ENCODE data around the gene TMED8. TPM values are rescaled to one million over a fixed set of nuclear protein-coding genes. Genes with fewer than 3 reads are reported as not detected.

The TMED8 gene
- total RNA-seq, 1 experiment from 2014 or later: 21.2 TPM

DNA sequence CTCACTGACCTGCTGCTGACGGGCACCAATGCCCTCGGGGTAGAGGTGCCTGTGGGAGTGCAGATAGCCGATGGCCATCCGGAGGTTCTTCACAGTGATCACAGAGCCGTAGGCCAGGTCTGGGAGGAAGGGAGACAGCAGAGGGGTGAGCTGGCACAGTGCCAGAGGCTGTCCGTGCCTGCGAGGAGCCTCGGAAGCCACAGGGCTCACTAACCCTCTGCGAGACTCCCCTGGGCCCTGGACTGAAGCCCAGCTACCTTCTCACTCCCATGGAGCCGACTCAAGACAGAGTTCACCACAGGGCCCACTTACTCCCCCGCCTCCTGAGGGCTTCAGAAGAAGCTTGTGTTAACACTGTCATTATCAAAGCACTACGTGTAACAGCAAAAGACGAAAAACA, 80.7 kb downstream of the TMED8 start (continued):
- no peak for TF ChIP-seq ELF1 (IDR thresholded peaks at IDR 0.05; ENCODE audit: borderline replicate concordance, low read depth)

DNA sequence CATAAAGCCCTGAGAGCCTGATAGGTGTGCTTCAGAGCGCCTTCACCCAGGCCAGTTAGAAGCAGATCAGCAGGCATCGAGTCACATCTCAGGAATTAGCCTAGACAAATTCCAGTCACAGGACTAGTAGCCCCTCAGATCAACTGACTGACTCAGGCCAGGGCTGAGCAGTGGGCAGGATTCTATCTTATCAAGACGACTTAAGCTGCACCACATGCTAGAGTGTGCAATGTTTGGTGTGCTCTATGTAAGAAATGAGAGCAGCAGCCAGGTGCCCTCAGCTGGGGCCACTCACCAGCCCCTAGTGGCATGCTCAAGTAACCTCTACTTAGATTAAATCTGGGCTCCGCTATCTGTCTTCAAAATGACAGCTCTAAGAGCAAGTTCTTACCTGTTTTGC, 86.2 kb downstream of the TMED8 start:
- Histone ChIP-seq H3K9ac (ENCODE audit: low read length) (no peak overlapping the region), H3K79me2 (ENCODE audit: insufficient read depth, low read length) (no peaks in the 10 kb centered on the region), H3K9me3 (ENCODE audit: control insufficient read depth in 1 of 2, insufficient read depth in 1 of 2, low read depth in 1 of 2, low read length in 2 of 2) (no peaks in the 10 kb centered on the region), H3K27ac (ENCODE audit: low read depth, low read length) (no peak overlapping the region), H3K9me2 (ENCODE audit: insufficient read depth) (no peaks in the 10 kb centered on the region), H3K36me3 (ENCODE audit: control insufficient read depth in 1 of 2, insufficient read depth in 2 of 2, low read length in 2 of 2) (peaks cover 4 to 10% of the 10 kb centered on the region in 2 experiments; a peak in 1 of 4 replicates), H3K4me1 (ENCODE audit: control insufficient read depth in 1 of 2, insufficient read depth in 2 of 2, low read length in 2 of 2) (no peaks in the 10 kb centered on the region), H4K20me1 (ENCODE audit: insufficient read depth) (no peaks in the 10 kb centered on the region), H2AFZ (ENCODE audit: low read depth, low read length, poor library complexity, severe bottlenecking) (no peak overlapping the region), H3K4me2 (ENCODE audit: low read length) (no peak overlapping the region), H3K4me3 (replicated peaks in 1 of 2; ENCODE audit: low read depth in 1 of 2, low read length in 2 of 2) (no peak overlapping the region), H3K27me3 (ENCODE audit: insufficient read depth, low read length) (no peaks in the 10 kb centered on the region)
- no TSS peak for BruUV-seq (replicated peaks)
- POLR2A ChIA-PET: no interaction called here
- no peak for TF ChIP-seq RAD21 (IDR thresholded peaks at IDR 0.05; ENCODE audit: low read depth)
- TF ChIP-seq, protein P1, sequence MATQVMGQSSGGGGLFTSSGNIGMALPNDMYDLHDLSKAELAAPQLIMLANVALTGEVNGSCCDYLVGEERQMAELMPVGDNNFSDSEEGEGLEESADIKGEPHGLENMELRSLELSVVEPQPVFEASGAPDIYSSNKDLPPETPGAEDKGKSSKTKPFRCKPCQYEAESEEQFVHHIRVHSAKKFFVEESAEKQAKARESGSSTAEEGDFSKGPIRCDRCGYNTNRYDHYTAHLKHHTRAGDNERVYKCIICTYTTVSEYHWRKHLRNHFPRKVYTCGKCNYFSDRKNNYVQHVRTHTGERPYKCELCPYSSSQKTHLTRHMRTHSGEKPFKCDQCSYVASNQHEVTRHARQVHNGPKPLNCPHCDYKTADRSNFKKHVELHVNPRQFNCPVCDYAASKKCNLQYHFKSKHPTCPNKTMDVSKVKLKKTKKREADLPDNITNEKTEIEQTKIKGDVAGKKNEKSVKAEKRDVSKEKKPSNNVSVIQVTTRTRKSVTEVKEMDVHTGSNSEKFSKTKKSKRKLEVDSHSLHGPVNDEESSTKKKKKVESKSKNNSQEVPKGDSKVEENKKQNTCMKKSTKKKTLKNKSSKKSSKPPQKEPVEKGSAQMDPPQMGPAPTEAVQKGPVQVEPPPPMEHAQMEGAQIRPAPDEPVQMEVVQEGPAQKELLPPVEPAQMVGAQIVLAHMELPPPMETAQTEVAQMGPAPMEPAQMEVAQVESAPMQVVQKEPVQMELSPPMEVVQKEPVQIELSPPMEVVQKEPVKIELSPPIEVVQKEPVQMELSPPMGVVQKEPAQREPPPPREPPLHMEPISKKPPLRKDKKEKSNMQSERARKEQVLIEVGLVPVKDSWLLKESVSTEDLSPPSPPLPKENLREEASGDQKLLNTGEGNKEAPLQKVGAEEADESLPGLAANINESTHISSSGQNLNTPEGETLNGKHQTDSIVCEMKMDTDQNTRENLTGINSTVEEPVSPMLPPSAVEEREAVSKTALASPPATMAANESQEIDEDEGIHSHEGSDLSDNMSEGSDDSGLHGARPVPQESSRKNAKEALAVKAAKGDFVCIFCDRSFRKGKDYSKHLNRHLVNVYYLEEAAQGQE (IDR thresholded peaks at IDR 0.05; ENCODE audit: low read depth): no peak
- TF ChIP-seq, protein P2, sequence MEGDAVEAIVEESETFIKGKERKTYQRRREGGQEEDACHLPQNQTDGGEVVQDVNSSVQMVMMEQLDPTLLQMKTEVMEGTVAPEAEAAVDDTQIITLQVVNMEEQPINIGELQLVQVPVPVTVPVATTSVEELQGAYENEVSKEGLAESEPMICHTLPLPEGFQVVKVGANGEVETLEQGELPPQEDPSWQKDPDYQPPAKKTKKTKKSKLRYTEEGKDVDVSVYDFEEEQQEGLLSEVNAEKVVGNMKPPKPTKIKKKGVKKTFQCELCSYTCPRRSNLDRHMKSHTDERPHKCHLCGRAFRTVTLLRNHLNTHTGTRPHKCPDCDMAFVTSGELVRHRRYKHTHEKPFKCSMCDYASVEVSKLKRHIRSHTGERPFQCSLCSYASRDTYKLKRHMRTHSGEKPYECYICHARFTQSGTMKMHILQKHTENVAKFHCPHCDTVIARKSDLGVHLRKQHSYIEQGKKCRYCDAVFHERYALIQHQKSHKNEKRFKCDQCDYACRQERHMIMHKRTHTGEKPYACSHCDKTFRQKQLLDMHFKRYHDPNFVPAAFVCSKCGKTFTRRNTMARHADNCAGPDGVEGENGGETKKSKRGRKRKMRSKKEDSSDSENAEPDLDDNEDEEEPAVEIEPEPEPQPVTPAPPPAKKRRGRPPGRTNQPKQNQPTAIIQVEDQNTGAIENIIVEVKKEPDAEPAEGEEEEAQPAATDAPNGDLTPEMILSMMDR (IDR thresholded peaks at IDR 0.05 in 2 of 3, conservative IDR thresholded peaks at IDR 0.05 in 1 of 3; ENCODE audit: borderline replicate concordance in 1 of 3, insufficient read depth in 1 of 3, low read depth in 2 of 3, low read length in 2 of 3): peak in 2 of 3 experiments; percentile 36 to 42; a peak in 3 of 6 replicates
- DNase-seq (ENCODE audit: low read depth, low spot score) (no peak), ATAC-seq (peak; percentile 71)
- RAD21 ChIA-PET (ENCODE audit: low non-redundant PET in 1 of 2, low total read pairs in 2 of 2, uncharacterized antibody in 2 of 2, unreplicated experiment in 2 of 2): no interaction called here
- CTCF ChIA-PET: interaction anchor here (1.0 to 1.5 kb wide), 3 partner anchors 8 to 139 kb away, joined by 3 to 4 read pairs (median 3); no protein-coding TSS in a partner anchor
- intact Hi-C loops (cut with micrococcal nuclease): no loop called here

Data from HCT116 (cell line).